RWPE2 (cell line): ENCODE results near the gene DPP9.

Experiments
- ATAC-seq: fragments of 200-7000 bp; cut with Tn5 transposase; 3 replicates; pipeline ENCODE4 v1.9.1; 2021; ENCODE audit warnings: low read depth
- DNase-seq: peaks from one replicate; pipeline ENCODE4 v3.0.0-alpha.2; 2020; ENCODE audit warnings: low spot score
- H3K27ac ChIP-seq: fragments of 450-650 bp; 2 replicates; pipeline ENCODE4 v1.5.1; 2017; ENCODE audit warnings: mild to moderate bottlenecking; ENCODE audit not compliant: poor library complexity, severe bottlenecking
- H3K27me3 ChIP-seq: fragments of 250-450 bp; sonication (Bioruptor Pico); 2 replicates; pipeline ENCODE4 v1.5.1; 2021; ENCODE audit warnings: mild to moderate bottlenecking, moderate library complexity; ENCODE audit not compliant: insufficient read depth, poor library complexity, severe bottlenecking
- H3K36me3 ChIP-seq: fragments of 250-450 bp; sonication (Bioruptor Pico); 2 replicates; pipeline ENCODE4 v1.5.1; 2020; ENCODE audit warnings: low read depth, mild to moderate bottlenecking, moderate library complexity
- H3K4me1 ChIP-seq: fragments of 250-450 bp; sonication (Bioruptor Pico); 2 replicates; pipeline ENCODE4 v1.5.1; 2021; ENCODE audit warnings: mild to moderate bottlenecking, moderate library complexity; ENCODE audit not compliant: insufficient read depth, poor library complexity, severe bottlenecking
- H3K4me3 ChIP-seq: fragments of 250-450 bp; sonication (Bioruptor Pico); 2 replicates; pipeline ENCODE4 v1.5.1; 2021; ENCODE audit warnings: mild to moderate bottlenecking, moderate library complexity; ENCODE audit not compliant: severe bottlenecking
- H3K9me3 ChIP-seq: fragments of 250-450 bp; sonication (Bioruptor Pico); 2 replicates; pipeline ENCODE4 v1.5.1; 2021; ENCODE audit warnings: mild to moderate bottlenecking, moderate library complexity; ENCODE audit not compliant: severe bottlenecking
- CTCF ChIP-seq: fragments of 450-650 bp; IDR thresholded peaks from one replicate; pipeline ENCODE4 v1.5.1; 2017; ENCODE audit warnings: mild to moderate bottlenecking, moderate library complexity; ENCODE audit not compliant: poor library complexity, severe bottlenecking

The DPP9 gene

GRCh38 chr19:4699826-4700692 lies 23.6 kb downstream of the DPP9 start:
- DNase-seq: no peak
- Histone ChIP-seq H3K4me1 (peaks cover 18% of the 10 kb centered on the region), H3K4me3 (no peak overlapping the region), H3K27me3 (no peaks in the 10 kb centered on the region), H3K36me3 (peaks cover 94% of the 10 kb centered on the region), H3K9me3 (no peaks in the 10 kb centered on the region), H3K27ac (no peak overlapping the region)
- TF ChIP-seq CTCF: no peak
- no peak for ATAC-seq

GRCh38 chr19:4697304-4697703 lies 26.3 kb downstream of the DPP9 start:
- H3K27ac ChIP-seq: peak overlapping the region; percentile 96
- no peaks in the 10 kb centered on the region for H3K9me3 ChIP-seq
- H3K27me3 ChIP-seq: no peaks in the 10 kb centered on the region
- peaks cover 93% of the 10 kb centered on the region for H3K36me3 ChIP-seq
- no peak overlapping the region for H3K4me3 ChIP-seq
- no peak for TF ChIP-seq CTCF
- no peak for DNase-seq
- H3K4me1 ChIP-seq: peaks cover 30% of the 10 kb centered on the region
- ATAC-seq: no peak

GRCh38 chr19:4695224-4695731 lies 28.4 kb downstream of the DPP9 start:
- H3K9me3 ChIP-seq: no peaks in the 10 kb centered on the region
- H3K4me1 ChIP-seq: peaks cover 30% of the 10 kb centered on the region
- H3K4me3 ChIP-seq: no peak overlapping the region
- H3K27ac ChIP-seq: peak overlapping the region; percentile 96
- peaks cover 90% of the 10 kb centered on the region for H3K36me3 ChIP-seq
- no peaks in the 10 kb centered on the region for H3K27me3 ChIP-seq
- no peak for TF ChIP-seq CTCF
- DNase-seq (no peak), ATAC-seq (no peak)

GRCh38 chr19:4694211-4694987 lies 29.2 kb downstream of the DPP9 start:
- H3K9me3 ChIP-seq: no peaks in the 10 kb centered on the region
- ATAC-seq (peak; percentile 87), DNase-seq (peak; percentile 98)
- H3K4me1 ChIP-seq: peaks cover 30% of the 10 kb centered on the region
- H3K27ac ChIP-seq: peak overlapping the region; percentile 96
- H3K27me3 ChIP-seq: no peaks in the 10 kb centered on the region
- TF ChIP-seq CTCF: no peak
- H3K4me3 ChIP-seq: no peak overlapping the region
- peaks cover 91% of the 10 kb centered on the region for H3K36me3 ChIP-seq
